ENCODE measurements around the gene SMIM27. TPM values are rescaled to one million over a fixed set of nuclear protein-coding genes. Genes with fewer than 3 reads are reported as not detected.

SMIM27 gene
- total and polyA plus RNA-seq, 2 experiments from 2014 or later, result 3.4 to 106 TPM

DNA sequence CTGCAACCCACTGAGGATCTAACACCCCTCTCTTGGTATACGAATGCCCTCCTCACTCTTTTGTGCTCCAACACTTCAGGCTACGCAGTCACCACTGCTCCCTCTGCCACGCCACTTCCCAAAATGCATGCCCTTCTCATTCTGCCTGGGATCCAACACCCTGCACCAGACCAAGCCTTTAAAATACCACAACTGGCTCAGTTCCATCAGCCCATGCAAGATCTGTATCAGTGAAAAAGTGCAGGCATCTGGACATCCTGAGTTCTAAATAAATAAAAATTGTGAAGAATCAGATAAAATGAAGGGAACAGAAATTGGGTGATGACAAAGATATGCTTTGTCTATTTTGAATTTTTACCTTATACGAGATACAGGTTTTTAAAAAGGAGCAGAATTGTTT lies 18.1 kb downstream of the SMIM27 start (continued):
- TF ChIP-seq, protein P1, sequence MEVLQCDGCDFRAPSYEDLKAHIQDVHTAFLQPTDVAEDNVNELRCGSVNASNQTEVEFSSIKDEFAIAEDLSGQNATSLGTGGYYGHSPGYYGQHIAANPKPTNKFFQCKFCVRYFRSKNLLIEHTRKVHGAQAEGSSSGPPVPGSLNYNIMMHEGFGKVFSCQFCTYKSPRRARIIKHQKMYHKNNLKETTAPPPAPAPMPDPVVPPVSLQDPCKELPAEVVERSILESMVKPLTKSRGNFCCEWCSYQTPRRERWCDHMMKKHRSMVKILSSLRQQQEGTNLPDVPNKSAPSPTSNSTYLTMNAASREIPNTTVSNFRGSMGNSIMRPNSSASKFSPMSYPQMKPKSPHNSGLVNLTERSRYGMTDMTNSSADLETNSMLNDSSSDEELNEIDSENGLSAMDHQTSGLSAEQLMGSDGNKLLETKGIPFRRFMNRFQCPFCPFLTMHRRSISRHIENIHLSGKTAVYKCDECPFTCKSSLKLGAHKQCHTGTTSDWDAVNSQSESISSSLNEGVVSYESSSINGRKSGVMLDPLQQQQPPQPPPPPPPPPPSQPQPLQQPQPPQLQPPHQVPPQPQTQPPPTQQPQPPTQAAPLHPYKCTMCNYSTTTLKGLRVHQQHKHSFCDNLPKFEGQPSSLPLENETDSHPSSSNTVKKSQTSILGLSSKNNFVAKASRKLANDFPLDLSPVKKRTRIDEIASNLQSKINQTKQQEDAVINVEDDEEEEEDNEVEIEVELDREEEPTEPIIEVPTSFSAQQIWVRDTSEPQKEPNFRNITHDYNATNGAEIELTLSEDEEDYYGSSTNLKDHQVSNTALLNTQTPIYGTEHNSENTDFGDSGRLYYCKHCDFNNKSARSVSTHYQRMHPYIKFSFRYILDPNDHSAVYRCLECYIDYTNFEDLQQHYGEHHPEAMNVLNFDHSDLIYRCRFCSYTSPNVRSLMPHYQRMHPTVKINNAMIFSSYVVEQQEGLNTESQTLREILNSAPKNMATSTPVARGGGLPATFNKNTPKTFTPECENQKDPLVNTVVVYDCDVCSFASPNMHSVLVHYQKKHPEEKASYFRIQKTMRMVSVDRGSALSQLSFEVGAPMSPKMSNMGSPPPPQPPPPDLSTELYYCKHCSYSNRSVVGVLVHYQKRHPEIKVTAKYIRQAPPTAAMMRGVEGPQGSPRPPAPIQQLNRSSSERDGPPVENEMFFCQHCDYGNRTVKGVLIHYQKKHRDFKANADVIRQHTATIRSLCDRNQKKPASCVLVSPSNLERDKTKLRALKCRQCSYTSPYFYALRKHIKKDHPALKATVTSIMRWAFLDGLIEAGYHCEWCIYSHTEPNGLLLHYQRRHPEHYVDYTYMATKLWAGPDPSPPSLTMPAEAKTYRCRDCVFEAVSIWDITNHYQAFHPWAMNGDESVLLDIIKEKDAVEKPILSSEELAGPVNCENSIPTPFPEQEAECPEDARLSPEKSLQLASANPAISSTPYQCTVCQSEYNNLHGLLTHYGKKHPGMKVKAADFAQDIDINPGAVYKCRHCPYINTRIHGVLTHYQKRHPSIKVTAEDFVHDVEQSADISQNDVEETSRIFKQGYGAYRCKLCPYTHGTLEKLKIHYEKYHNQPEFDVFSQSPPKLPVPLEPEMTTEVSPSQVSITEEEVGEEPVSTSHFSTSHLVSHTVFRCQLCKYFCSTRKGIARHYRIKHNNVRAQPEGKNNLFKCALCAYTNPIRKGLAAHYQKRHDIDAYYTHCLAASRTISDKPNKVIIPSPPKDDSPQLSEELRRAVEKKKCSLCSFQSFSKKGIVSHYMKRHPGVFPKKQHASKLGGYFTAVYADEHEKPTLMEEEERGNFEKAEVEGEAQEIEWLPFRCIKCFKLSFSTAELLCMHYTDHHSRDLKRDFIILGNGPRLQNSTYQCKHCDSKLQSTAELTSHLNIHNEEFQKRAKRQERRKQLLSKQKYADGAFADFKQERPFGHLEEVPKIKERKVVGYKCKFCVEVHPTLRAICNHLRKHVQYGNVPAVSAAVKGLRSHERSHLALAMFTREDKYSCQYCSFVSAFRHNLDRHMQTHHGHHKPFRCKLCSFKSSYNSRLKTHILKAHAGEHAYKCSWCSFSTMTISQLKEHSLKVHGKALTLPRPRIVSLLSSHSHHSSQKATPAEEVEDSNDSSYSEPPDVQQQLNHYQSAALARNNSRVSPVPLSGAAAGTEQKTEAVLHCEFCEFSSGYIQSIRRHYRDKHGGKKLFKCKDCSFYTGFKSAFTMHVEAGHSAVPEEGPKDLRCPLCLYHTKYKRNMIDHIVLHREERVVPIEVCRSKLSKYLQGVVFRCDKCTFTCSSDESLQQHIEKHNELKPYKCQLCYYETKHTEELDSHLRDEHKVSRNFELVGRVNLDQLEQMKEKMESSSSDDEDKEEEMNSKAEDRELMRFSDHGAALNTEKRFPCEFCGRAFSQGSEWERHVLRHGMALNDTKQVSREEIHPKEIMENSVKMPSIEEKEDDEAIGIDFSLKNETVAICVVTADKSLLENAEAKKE (CRISPR knock-in tag; IDR thresholded peaks at IDR 0.05), result no peak
- TF ChIP-seq, protein P2, sequence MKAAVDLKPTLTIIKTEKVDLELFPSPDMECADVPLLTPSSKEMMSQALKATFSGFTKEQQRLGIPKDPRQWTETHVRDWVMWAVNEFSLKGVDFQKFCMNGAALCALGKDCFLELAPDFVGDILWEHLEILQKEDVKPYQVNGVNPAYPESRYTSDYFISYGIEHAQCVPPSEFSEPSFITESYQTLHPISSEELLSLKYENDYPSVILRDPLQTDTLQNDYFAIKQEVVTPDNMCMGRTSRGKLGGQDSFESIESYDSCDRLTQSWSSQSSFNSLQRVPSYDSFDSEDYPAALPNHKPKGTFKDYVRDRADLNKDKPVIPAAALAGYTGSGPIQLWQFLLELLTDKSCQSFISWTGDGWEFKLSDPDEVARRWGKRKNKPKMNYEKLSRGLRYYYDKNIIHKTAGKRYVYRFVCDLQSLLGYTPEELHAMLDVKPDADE (IDR thresholded peaks at IDR 0.05), result no peak

DNA sequence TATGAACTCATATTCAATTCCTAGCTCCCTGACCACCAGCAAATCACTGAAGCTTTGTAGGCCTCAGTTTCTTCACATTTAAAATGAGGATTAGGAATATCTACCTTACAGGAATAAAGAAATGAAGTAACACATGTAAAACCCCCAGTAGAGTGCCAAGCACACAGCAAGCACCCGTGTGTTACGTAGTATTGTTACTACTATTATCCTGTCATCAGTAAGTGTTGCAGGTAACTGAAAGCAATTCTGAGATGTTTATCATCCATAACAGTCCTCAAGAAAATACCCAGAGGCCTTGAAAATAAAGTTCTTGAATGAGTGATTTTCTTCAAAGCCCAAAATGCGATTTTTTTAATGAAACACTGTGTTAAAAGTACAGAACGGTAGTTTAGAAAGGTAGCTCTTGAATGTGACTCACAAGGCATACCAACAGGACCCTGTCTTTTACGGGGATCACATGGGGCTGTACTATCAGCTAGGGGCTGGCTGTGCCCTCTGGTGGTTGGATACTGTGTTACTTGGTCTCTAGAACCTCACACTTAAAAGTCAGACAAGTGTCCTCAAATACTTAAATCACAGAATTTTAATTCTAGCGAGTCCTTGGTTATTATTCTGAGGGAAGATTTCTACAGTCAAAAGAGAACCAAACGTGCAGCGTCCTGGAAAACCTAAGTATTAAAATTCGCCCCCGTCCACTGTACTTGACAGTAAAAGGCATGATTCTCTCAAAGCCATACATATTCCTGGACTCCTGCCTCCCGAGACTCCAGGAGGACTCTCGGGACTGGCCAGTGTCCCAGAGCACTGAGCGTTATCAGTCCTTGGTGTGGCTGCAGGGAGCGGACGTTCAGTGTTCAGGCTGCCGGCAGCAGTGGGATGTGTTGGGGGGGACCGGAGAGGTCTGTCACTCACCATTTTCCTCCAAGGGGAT lies 20.1 kb downstream of the SMIM27 start:
- Mint-ChIP-seq H3K36me3 (ENCODE audit: low read depth) (peaks cover 16% of the 10 kb centered on the region), H3K27ac (peak overlapping the region; percentile 99), H3K4me1 (peaks cover 7% of the 10 kb centered on the region; the same call in 2 of the 3 replicates), H3K9me3 (no peaks in the 10 kb centered on the region), H3K4me3 (peak overlapping the region; percentile 100), H3K27me3 (ENCODE audit: insufficient read depth, low read depth, poor library complexity) (peaks cover 8% of the 10 kb centered on the region)
- peaks cover 10% of the 10 kb centered on the region; the same call in 1 of the 2 replicates for H3K36me3 ChIP-seq (ENCODE audit: insufficient read depth)
- peaks cover 11% of the 10 kb centered on the region for H3K4me1 ChIP-seq (ENCODE audit: insufficient read depth)
- peak overlapping the region; percentile 87 for H3K4me2 ChIP-seq
- H3K4me3 ChIP-seq, result peak overlapping the region; percentile 82
- H4K20me1 ChIP-seq (replicated peaks; ENCODE audit: insufficient read depth), result no peaks in the 10 kb centered on the region
- peak overlapping the region; percentile 75 for H3K27ac ChIP-seq (ENCODE audit: low read depth)
- H3K9me2 ChIP-seq (ENCODE audit: insufficient read depth), result no peaks in the 10 kb centered on the region
- TF ChIP-seq POLR2AphosphoS5 (IDR thresholded peaks at IDR 0.05; ENCODE audit: low read depth), result no peak
- no peak for TF ChIP-seq STAT1 (IDR thresholded peaks at IDR 0.05; ENCODE audit: unreplicated experiment)
- no peak for TF ChIP-seq EZH2phosphoT487 (IDR thresholded peaks at IDR 0.05; ENCODE audit: unreplicated experiment)
- no peak for TF ChIP-seq CREB1 (CRISPR knock-in tag; IDR thresholded peaks at IDR 0.05; ENCODE audit: low read depth)
- no peak for TF ChIP-seq JUNB (IDR thresholded peaks at IDR 0.05; ENCODE audit: unreplicated experiment)
- no peak for TF ChIP-seq ZNF331 (CRISPR knock-in tag; IDR thresholded peaks at IDR 0.05; ENCODE audit: low read depth)
- TF ChIP-seq, protein P2 (IDR thresholded peaks at IDR 0.05), result no peak
- TF ChIP-seq, protein P3, sequence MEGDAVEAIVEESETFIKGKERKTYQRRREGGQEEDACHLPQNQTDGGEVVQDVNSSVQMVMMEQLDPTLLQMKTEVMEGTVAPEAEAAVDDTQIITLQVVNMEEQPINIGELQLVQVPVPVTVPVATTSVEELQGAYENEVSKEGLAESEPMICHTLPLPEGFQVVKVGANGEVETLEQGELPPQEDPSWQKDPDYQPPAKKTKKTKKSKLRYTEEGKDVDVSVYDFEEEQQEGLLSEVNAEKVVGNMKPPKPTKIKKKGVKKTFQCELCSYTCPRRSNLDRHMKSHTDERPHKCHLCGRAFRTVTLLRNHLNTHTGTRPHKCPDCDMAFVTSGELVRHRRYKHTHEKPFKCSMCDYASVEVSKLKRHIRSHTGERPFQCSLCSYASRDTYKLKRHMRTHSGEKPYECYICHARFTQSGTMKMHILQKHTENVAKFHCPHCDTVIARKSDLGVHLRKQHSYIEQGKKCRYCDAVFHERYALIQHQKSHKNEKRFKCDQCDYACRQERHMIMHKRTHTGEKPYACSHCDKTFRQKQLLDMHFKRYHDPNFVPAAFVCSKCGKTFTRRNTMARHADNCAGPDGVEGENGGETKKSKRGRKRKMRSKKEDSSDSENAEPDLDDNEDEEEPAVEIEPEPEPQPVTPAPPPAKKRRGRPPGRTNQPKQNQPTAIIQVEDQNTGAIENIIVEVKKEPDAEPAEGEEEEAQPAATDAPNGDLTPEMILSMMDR (conservative IDR thresholded peaks at IDR 0.05; ENCODE audit: low read depth in 2 of 2), result peak; percentile 81 to 85
- H2AFZ ChIP-seq, result peak overlapping the region; percentile 79; the same call in 1 of the 2 replicates
- H3K27me3 ChIP-seq (ENCODE audit: insufficient read depth), result no peaks in the 10 kb centered on the region
- ATAC-seq, result peak; percentile 96
- peaks cover 46% of the 10 kb centered on the region for H3K79me2 ChIP-seq (replicated peaks; ENCODE audit: insufficient read depth)
- DNase-seq (ENCODE audit: low spot score), result peak; percentile 92
- H3F3A ChIP-seq (replicated peaks; ENCODE audit: low read depth), result no peaks in the 10 kb centered on the region

All from GM23338 (cell line).